Esophagus muscularis mucosa (tissue), 3 donors: ENCODE data around the gene GPBP1L1.

Experiments used
- POLR2A ChIP-seq: fragments of 450-650 bp; IDR thresholded peaks from one replicate; pipeline ENCODE4 v1.6.1; 2017; ENCODE audit warnings: antibody characterized with exemption, moderate library complexity, mild to moderate bottlenecking, low read depth
- TF ChIP-seq, protein P1 (sequence below), 3 experiments: fragments of 200-600 bp in 2 of 3; fragments of 450-650 bp in 1 of 3; sonication (generic) in 2 of 3; IDR thresholded peaks; one replicate each; pipeline ENCODE4 v1.5.1; 2017 to 2019; ENCODE audit warnings: antibody characterized with exemption in 3 of 3, mild to moderate bottlenecking in 2 of 3, moderate library complexity in 1 of 3

DNA sequence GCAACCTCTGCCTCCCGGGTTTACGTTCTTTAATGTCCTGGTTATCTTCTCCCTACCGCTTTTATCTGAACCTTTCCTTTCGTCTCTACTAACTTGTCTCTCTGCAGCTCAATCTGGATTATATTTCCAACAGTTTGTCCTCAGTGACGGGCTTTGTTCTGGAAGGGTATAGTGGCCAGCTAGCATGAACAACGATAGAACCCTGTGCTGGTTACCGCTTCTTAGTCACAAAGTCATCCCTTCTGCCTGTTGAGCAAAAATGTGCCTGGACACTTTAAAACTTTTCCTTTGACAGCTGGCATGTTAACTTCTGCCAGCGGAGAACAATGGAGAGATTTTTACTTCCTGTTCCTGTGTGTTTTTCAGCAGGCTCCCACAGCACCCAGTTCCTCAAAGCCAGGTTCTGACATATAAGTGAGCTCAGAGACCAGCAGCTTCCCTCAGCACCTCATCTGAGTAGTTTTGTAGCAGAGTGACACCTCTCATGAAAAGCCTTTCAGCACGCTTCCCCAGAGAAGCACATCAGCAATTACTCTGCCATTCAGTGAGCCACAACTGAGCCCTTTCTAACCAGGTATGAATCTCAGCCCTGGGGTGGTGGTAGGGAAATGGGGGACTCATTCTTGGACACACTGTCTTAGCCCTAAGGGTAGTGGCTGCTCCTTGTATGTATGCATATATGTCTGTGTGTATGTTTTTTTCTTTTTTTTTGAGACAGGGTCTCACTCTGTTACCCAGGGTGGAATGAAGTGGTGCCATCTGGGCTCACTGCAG lies 38.9 kb downstream of the GPBP1L1 start:
- no peak for TF ChIP-seq POLR2A
- TF ChIP-seq, protein P1, sequence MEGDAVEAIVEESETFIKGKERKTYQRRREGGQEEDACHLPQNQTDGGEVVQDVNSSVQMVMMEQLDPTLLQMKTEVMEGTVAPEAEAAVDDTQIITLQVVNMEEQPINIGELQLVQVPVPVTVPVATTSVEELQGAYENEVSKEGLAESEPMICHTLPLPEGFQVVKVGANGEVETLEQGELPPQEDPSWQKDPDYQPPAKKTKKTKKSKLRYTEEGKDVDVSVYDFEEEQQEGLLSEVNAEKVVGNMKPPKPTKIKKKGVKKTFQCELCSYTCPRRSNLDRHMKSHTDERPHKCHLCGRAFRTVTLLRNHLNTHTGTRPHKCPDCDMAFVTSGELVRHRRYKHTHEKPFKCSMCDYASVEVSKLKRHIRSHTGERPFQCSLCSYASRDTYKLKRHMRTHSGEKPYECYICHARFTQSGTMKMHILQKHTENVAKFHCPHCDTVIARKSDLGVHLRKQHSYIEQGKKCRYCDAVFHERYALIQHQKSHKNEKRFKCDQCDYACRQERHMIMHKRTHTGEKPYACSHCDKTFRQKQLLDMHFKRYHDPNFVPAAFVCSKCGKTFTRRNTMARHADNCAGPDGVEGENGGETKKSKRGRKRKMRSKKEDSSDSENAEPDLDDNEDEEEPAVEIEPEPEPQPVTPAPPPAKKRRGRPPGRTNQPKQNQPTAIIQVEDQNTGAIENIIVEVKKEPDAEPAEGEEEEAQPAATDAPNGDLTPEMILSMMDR (IDR thresholded peaks at IDR 0.05) = no peak
